ENCODE measurements around the gene ADAM15.

The ADAM15 gene, protein sequence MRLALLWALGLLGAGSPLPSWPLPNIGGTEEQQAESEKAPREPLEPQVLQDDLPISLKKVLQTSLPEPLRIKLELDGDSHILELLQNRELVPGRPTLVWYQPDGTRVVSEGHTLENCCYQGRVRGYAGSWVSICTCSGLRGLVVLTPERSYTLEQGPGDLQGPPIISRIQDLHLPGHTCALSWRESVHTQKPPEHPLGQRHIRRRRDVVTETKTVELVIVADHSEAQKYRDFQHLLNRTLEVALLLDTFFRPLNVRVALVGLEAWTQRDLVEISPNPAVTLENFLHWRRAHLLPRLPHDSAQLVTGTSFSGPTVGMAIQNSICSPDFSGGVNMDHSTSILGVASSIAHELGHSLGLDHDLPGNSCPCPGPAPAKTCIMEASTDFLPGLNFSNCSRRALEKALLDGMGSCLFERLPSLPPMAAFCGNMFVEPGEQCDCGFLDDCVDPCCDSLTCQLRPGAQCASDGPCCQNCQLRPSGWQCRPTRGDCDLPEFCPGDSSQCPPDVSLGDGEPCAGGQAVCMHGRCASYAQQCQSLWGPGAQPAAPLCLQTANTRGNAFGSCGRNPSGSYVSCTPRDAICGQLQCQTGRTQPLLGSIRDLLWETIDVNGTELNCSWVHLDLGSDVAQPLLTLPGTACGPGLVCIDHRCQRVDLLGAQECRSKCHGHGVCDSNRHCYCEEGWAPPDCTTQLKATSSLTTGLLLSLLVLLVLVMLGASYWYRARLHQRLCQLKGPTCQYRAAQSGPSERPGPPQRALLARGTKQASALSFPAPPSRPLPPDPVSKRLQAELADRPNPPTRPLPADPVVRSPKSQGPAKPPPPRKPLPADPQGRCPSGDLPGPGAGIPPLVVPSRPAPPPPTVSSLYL

DNA sequence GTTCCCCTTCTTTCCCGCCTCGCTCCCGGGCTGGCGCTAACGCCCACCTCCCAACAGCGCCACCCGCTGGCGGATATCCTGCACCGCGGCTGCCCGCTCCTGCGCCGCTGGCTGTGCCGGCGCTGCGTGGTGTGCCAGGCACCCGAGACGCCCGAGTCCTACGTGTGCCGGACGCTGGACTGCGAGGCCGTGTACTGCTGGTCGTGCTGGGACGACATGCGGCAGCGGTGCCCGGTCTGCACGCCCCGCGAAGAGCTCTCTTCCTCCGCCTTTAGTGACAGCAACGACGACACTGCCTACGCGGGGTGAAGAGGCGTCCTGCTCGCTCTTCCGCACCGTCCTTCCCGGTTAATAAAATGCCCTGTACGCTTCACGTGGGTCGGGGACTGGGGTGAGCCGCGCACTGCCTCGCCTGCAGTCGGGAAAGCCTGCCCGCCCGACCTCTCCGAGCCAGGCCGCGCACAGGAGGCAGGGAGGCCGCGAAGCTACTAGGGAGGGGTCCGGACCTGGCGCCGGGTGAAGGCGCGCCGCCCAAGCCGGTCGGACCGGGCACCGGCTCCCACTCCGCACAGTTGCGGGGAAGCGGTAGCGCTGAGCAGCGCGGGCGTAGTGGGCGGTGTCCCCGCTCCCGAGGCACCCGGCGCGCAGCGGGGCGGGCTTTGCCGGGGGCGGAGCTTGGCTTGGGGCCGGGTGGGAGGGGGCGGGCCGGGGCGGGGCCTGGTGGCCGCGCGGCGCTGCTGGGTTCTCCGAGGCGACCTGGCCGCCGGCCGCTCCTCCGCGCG is at the start of gene ADAM15:
TSS of gene ADAM15 (plus strand) at position 757 of the 782 bp plus-strand sequence. CDS start 71 bp downstream, outside the sequence.
- DNase-seq: peak; percentile 93

DNA sequence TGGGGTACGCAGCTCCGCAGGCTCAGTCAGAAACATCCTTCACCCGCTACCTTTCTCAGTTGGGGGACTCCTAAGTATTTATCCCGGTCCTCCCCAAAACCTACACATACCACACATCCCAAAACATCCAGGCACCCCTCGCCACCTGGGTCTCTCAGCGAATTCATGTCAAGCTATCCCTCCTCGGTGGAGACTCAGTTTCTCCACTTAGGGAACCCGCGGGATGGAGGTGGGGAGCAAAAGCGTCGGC is 49.8 kb upstream of the ADAM15 start:
- DNase-seq: no peak

DNA sequence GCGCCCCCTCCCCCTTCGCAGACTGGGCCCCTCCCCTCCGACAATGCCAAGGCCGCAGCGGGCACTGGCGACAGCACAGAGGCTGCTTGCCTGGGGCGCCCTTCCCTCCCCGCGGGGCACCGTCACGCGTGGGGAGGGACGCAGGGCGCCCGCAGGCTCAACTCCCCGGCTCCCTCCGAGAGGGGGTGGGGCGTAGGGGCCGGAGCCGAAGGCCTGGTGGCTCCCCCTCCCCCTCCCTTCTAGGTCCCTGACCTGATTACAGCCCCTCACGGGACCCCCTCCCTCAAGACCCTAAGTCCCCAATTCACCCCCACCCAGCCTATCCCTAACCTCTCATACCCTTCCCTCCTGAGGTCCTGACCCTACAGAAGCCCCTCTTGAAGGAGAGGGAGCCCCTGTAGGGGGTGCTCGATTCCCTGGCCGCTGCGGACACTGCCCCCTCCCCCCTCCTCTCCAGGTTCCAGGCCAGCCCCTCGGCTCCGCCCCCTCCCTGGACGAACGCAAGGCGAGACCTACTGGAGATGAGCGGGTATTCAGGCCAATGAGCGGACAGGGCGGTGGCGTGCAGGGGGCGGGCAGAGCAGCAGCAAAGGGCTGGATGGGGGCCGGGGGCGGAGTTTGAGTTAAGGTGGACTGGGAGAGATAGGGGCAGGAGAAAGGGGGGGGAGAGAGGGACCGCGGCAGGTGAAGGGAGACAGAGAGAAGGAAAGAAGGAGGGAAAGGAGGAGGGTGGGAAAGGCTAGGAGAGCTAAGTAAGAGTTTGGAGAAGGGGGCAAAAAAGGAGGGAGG is 49.2 kb upstream of the ADAM15 start:
- DNase-seq: peak; percentile 96

DNA sequence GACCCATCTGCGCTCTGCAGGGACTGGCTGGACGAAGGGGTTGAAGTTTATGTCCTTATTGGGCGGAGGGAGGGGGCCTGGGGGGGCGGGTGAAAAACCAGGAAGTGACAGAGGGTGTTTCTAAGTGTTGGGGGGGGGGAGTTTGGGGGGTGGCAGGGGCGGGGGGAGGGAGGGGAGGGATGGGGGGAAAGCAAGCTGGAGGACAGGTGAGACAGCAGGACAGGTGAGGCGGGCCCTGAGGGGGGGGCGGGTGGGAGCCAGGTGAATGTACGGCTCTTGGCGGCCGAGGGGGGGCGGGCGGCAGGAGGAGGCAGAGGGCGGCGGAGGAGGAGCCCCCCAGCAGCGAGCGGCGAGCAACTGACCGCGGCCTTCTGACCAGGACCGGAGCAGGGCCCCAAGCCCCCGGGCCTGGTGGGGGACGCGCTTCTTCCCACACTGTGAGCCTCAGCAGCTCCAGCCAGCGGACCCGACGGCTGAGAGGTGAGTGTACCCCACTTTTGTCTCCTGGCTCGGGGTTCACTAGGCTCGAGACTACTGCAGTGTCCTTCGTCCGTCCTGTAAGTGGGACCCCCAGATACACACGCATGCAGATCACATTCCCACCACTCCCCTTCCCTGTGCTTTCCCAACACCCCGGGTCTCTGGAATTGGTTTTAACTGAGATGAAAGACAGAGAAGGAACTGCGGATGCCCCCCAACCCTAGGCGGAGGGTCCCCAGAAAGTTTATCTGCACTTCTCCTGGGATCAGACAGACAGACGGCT is 48.5 kb upstream of the ADAM15 start, which contains the start of gene ZBTB7B:
TSS of gene ZBTB7B (plus strand) at position 339 of the 763 bp plus-strand sequence. CDS start 11,859 bp downstream, outside the sequence.
- DNase-seq: peak; percentile 64

DNA sequence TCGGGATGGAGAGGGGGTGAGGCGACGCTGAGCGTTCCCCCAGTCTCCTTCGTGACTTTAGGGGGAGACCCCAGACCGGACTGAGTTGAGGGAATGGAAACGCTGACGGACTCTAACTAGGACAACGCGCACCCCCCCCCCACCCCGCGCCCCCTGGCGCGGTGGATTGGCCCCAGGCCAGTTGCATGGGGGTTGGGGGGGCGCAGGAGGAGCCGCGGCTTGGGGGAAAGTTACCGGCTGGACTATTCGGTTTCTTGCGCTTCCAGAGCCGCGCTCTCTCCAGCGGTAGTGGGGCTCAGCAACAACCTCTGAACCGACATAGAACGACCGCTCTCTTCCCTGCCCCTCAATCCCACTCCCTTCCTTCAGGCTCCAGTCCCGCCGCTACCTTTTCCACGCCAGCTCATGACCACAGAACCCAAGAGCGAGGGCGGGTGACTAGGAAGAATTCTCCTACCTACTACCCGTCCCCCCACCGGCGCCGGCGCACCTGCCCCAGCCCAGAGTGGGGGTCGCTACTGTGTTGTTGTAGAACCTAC is 47.8 kb upstream of the ADAM15 start:
- no peak for DNase-seq

DNA sequence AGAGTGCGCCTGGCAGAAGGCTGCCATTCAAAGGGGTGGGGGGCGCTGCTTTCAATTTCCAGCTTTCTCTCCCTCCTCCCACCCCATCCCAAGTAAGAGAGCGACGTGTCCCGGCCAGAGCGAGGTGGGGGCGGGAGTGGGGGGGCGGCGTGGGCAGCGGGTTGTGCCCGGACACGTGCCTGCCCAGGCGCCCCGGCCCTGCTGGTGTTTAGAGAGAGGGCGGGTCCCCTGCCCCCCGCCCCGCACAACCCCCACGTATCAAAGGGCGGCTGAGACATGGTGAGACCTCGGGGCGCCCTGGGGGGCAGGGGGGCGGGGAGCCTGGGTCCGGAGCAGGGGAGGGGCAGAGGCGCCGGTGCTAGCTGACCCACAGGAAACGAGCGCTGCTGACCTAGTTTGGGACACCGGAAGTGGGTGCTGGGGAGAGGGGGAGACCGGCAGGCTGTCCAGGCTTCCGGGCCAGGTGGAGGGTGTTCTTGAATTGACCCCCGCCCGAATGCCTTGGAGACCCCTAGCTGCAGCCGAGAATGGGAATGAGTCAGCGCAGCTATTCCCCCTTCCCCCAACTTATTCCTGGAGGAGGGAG is 47.3 kb upstream of the ADAM15 start:
- DNase-seq: no peak

DNA sequence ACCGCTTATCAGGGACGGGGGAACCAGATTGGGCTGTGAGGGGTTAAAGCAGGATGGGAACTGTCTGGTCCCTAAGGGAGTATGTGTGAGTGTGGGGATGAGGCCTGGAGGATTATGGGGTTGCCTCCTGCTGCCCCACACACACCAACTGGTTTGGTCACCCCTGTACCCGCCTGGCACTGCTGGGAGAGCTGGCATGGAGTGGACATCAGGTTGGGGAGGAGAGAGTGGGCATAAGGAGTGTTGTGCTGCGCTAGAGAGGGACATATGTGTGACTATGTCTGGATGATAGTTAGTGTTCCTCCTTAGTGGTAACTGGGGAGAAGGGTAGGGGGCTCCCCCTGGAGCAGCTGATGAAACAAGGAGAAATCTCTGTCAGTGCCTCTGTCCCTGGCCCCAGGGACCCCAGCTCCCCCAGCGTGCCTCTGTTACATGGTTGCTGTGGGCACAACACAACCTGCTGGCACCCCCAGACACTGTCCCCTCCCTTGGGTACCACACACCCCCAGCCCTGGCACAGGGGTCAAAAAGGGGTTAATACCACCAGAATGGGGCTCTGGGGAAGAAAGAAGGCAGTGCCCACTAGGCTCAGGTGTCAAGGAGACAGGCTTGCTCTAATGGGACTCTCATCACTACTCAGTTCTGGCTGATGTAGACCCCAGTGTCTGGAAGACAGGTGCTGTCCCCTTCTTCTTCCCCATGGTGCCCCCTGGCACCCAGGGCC is 46.6 kb upstream of the ADAM15 start:
- DNase-seq: peak; percentile 59

DNA sequence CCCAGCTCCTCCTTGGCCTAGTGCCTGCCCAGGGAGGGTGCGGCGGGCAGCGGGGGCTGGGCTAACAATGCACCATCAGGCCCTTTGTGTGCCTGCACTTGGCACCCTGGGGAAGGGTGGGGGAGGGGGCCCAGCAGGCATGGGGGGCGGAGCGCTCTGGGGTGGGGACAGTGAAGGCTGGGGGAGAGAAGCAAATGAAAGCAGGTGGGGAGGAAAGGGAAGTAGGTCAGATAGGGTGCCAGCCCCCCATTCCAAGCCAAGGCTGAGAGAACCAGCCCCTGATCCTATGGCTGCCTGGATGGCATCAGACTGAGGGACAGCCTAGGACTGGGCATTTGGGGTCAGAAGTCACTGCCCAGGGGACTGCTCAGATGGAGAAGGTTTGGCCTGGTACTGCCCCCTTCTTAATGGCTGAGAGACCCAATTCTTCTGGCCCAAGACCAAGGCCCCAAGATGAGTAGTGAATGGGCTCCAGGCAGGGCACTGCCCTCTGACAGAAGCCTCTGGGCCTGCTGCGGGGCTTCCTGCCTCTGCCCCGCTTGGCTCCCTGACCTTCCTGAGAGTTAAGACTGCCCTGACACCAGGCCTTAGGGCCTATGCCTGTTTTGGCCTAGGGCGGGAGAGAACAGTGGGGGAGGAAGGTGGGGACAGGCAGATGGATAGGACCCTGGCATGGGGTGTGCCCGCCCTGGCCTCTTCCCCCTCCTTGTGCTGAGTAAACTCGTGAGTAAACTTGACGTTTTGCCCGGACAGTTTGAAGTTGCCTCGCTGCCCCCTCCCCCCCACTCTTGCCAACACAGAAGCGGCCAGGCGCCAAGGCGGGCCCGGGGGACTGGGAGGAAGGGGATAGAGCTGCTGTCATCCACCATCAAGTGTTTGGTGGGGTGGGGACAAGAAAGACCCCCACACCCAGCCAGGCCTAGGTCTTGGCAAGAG is 45.8 kb upstream of the ADAM15 start:
- DNase-seq: peak; percentile 55

DNA sequence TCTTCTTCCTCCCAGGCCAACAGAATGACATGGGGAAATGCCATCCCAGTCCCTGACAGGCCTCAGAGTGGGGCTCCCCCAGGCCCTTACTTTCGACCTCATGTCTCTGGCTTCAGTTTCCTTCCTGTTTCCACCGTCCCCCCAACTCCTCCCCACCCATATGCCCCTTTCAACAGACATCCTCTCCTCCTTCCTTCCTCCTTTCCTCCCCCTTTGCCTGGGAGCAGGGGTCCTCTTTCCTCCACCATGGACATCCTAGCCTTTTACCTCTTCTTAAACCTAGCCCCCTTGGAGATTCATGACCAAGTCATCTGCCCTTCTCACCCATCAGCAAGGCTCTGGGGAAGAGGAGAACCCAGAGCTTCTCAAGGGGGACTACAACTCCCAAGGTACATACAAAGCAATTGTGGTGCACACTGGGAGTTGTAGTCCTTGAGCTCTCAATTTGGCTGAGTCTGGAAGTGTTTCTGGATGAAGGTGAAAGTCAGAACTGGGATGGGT is 44.5 kb upstream of the ADAM15 start:
- DNase-seq: peak; percentile 59

DNA sequence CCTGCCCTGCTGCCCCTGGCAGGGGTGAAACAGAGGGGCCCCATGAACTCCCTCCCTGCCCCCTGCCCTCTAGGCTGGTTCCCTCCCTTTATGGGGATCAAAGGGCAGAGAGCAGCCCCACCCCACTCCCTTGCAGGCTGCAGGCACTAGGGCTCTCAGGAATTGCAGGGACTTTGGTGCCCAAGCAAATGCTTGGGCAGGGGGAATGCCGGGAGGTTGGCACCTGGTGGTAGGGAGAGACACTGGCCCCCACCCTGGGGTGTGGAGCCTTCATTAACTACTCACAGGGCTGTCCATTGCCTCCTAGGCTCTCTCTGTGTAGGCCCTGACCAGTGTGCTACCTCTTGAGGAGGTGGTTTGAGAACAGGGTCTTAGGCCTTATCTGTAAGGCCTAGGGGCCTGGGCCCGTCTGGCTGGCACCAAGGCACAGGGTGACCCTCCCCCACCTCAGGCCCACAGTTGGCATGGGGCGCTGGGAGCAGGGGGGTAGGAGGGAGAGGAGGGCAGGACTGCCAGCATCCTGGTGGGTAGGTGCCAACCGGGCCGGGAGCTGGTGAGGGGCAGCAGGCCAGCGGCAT is 43.8 kb upstream of the ADAM15 start:
- peak; percentile 51 for DNase-seq

DNA sequence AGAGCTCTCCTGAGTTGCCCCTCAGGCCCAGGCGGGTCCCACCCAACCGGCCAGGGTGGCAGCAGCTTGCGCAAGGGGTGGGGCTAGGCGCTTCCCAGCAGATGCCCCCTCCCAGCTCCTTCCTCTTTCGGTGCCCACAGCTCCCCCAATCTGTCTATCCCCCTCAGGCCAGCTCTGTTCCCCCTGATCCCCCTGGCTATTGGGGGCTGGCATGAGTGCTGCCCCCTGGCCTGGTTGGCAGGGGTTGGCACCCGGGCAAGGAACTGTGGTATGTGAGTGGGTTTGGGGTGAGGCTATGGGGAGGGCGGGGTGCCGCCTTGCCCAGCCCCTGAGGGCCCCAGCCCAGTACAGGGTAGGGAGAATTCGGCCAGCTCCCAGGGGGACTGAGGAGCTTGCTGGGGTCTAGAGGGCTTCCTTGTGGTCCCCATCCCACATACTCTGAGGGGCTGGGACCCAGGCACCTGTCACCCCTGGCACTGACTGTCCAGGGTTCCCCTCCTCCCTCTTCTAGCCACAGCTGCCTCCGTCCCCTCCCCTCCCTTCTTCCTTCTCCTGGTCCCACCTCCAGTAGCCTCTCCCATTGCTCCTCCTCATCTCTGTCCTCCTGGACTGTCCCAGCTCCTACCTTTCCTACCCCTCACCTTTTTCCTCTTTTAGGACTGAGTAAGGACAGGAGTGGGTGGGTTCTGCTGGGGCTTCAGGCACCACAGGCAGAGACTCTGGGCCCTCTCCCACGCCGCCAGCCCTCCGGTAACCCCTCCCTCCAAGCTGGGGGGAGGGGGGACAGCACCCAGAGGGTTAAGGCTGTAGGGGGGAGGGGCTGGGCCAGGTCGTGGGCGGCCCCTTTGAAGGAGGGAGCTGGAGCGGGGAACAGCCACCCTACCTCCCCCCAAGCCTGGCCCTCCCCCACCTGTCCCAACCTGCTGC is 42.8 kb upstream of the ADAM15 start:
- DNase-seq: peak; percentile 53

DNA sequence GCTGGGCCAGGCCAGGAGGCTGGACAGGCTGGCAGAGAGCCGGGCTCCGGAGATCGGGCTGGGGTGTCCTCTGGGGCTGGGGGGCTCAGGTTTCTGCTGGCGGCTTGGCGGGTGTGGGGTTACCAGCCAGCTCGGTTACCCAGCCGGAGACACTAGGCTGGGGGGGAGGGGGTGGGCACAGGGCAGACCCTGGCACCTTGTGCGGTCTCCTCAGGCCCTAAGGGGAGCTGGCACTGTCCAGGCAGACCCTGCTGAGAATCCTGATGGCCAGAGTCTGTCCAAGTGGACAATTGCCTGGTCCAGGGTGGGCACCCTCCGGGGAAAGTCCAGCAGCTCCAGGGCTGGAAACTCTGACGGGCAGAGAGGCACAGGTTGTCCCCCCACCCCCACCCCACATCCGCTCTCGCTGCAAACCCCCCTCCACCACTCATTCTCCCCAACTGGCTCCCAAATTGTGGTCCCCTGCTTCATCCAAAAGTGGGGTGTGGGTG is 41.9 kb upstream of the ADAM15 start:
- peak; percentile 47 for DNase-seq

DNA sequence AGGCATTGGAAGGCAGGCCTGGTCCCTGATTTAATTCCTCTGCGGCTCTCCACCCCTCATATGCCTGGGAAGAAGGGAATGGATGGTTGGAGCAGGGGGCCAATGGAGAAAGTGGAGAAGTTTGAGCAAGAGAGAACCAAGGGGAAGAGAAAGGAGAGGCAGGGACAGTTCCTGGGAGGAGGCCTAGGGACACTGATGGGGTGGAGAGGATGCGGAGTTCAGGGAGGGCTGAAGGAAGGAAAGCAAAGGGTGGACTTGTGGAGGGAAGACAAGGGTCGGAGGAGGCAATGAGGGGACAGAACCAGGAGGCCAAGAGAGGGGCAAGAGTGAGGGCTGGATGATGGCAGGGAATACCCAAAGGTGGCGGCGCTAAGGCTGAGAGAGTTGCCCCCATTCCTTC is 41.4 kb upstream of the ADAM15 start:
- peak; percentile 44 for DNase-seq

DNA sequence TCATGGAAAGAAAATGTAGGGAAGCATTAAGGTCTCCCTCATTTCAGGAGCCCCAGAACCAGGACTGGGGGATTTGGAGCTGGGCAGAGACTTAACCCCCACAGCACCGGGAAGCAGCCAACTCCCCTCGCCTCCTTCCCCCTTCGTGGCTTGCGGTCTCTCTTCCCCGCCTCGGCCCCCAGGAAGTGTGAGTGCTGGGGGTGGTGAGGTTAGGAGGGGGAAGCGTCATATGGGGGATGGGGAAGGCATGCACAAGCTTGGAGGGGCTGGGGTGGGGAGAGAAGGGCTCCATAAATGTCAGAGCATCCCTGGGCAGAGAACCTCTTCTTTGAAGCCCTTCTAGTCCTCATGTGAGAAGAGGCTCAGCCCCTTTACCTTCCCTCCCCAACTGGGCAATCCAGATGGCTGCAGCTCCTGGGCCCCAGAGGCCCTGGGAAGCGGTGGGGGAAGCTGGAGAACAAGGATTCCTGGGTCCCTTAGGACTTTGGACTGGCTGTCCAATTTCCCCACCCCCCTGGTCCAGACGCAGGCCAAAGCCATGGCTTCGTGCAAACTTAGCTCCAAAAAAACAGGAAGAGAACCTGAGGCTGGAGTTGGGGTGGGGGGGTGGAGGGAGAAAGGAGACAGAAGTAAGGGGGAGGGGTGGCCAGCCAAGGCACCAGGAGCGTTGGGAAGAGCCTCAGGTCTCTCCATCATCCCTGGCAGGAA is 40.8 kb upstream of the ADAM15 start:
- DNase-seq: peak; percentile 53

DNA sequence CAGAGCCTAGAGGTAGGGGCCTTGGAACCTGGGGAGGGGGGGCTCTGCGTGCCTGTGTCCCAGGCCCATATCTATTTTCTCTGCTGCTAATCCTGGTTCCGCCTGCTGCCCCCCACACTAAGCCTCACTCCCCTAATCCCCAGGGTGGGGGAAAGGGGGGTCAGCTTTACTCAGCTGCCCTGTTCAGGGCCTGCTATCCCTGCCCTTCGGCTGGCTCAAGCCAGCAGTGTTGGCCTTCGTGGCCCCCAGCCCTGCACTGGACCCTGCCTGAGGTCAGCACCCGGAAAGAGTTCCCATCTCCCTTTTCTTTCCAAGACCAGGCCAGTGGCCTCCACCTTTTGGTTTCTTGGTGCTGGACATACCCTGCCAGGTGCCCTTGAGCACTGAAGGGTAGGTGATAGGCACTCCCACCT is 40.1 kb upstream of the ADAM15 start:
- DNase-seq: peak; percentile 51

DNA sequence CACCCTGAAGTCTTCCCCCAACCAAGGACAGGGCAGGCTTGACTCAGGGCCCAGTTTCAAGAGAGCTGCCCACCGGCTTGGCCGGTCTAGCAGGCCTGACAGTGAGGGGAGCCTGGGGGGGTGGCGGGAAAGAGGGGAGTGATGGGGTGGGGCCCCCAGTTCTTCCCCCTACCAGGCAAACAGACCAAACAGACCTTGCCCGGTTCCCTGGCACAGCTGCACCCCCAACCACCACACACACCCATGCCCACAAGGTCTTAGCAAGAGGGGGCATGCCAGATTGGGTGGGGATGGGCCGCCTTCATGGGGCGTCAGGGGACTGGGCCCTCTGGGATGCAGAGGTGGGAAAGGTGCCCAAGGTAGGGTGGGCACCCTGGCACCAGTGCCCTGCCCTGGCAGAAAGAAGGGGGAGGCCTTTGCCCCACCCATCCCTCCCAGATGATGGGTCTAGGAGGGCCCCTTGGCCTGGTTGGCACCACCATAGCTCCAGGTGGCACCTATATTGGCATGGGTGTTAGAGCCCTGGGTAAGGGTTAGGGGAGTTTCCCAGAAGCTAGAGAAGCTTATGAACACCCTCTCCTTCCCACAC is 39.6 kb upstream of the ADAM15 start:
- peak; percentile 47 for DNase-seq

Measured in activated CD8-positive, alpha-beta memory T cell treated with anti-CD3 and anti-CD28 coated beads, Interleukin-2, amount 50 U/mL, for 48 hours (primary cell).